Esophagus muscularis mucosa (tissue), 4 donors: ENCODE data around the gene TXNRD2. TPM values are rescaled to one million over a fixed set of nuclear protein-coding genes. Genes with fewer than 3 reads are reported as not detected.

Source experiments
- DNase-seq: peaks from one replicate; pipeline ENCODE4 v3.0.0-alpha.2; 2017; ENCODE audit errors: extremely low spot score
- H3K27ac ChIP-seq, 4 donors: fragments of 200-600 bp; sonication (generic); replicated peaks in 1 of 4; 1 replicate in 3 of 4; 2 replicates in 1 of 4; pipeline ENCODE4 v1.5.1; 2016 to 2019; ENCODE audit warnings: mild to moderate bottlenecking in 1 of 4
- H3K27me3 ChIP-seq, 4 donors: fragments of 200-600 bp; sonication (generic); one replicate each; pipeline versions ENCODE4 v1.5.1 to v1.6.0; 2016 to 2019
- H3K36me3 ChIP-seq, 4 donors: fragments of 200-600 bp; sonication (generic); one replicate each; pipeline ENCODE4 v1.5.1; 2016 to 2019
- H3K4me1 ChIP-seq, 4 donors: fragments of 200-600 bp; sonication (generic); one replicate each; pipeline ENCODE4 v1.5.1; 2016 to 2019
- H3K4me3 ChIP-seq, 4 donors: fragments of 200-600 bp; sonication (generic); 1 replicate in 2 of 4; 2 replicates in 2 of 4; pipeline ENCODE4 v1.5.1; 2016 to 2019; ENCODE audit warnings: mild to moderate bottlenecking in 4 of 4, moderate library complexity in 1 of 4
- H3K9me3 ChIP-seq, 4 donors: fragments of 200-600 bp; sonication (generic); 1 replicate in 3 of 4; 2 replicates in 1 of 4; pipeline ENCODE4 v1.5.1; 2016 to 2019
- CTCF ChIP-seq, 3 experiments: fragments of 200-600 bp in 2 of 3; fragments of 450-650 bp in 1 of 3; sonication (generic) in 2 of 3; IDR thresholded peaks; one replicate each; pipeline ENCODE4 v1.5.1; 2017 to 2019; ENCODE audit warnings: antibody characterized with exemption in 3 of 3, mild to moderate bottlenecking in 2 of 3, moderate library complexity in 1 of 3
- EP300 ChIP-seq: sonication (generic); formaldehyde crosslinking; IDR thresholded peaks from one replicate; pipeline ENCODE4 v1.6.1; 2017; ENCODE audit warnings: antibody characterized with exemption
- POLR2A ChIP-seq: fragments of 450-650 bp; IDR thresholded peaks from one replicate; pipeline ENCODE4 v1.6.1; 2017; ENCODE audit warnings: antibody characterized with exemption, moderate library complexity, mild to moderate bottlenecking, low read depth
- POLR2AphosphoS5 ChIP-seq, 2 donors: sonication (generic); formaldehyde crosslinking; IDR thresholded peaks; one replicate each; pipeline ENCODE4 v1.6.1; 2017; ENCODE audit warnings: antibody characterized with exemption in 2 of 2
- WGBS: methylation state at CpG from one replicate; pipeline ENCODE4 v1.1.5; 2018; 5-methylcytosine and 5-hydroxymethylcytosine counted together
- intact Hi-C: fragments of 100-400 bp; cut with DNase I; formaldehyde crosslinking; loops from one replicate; pipeline ENCODE4 v1.15.1; 2023
- total RNA-seq, 4 donors: library from RNA; depleted of rRNA; stranded (reverse); fragments of >200 nt; gene quantifications; one replicate each; pipeline versions ENCODE4 v1.1.0 to v1.2.1, GENCODE V29; 2016

Gene TXNRD2
- total RNA-seq, 4 donors from 2014 or later: 12.9 to 27.2 (median 23.9) TPM

GRCh38 chr22:19932367-19933206 lies 9.0 kb downstream of the TXNRD2 start:
- TF ChIP-seq CTCF (IDR thresholded peaks at IDR 0.05): no peak
- TF ChIP-seq POLR2A: no peak
- no peak for TF ChIP-seq EP300
- no peak for TF ChIP-seq POLR2AphosphoS5 (IDR thresholded peaks at IDR 0.05)
- H3K27ac ChIP-seq: no peak overlapping the region
- no peaks in the 10 kb centered on the region for H3K9me3 ChIP-seq
- WGBS: 70% methylated on average over 12 of the region's 12 CpGs
- H3K4me3 ChIP-seq: no peak overlapping the region
- H3K4me1 ChIP-seq: peaks cover 0 to 7% (median 0%) of the 10 kb centered on the region in 4 donors
- H3K27me3 ChIP-seq: no peaks in the 10 kb centered on the region
- no peak for DNase-seq
- intact Hi-C loops: no loop called here
- peaks cover 0 to 26% (median 16%) of the 10 kb centered on the region in 4 donors for H3K36me3 ChIP-seq

- TF ChIP-seq EP300 (no peak), CTCF (IDR thresholded peaks at IDR 0.05) (no peak), POLR2A (no peak), POLR2AphosphoS5 (IDR thresholded peaks at IDR 0.05) (no peak)
- intact Hi-C loops: no loop called here
- WGBS: 98% methylated on average over 6 of the region's 8 CpGs
- H3K27me3 ChIP-seq: no peaks in the 10 kb centered on the region
- no peaks in the 10 kb centered on the region for H3K9me3 ChIP-seq
- H3K27ac ChIP-seq: no peak overlapping the region
- no peak for DNase-seq
- peaks cover 0 to 21% (median 16%) of the 10 kb centered on the region in 4 donors for H3K36me3 ChIP-seq
- H3K4me1 ChIP-seq: peaks cover 0 to 7% (median 0%) of the 10 kb centered on the region in 4 donors
- no peak overlapping the region for H3K4me3 ChIP-seq
Observed at GRCh38 chr22:19931514-19931913, 10.1 kb downstream of the TXNRD2 start.

GRCh38 chr22:19930551-19931486 lies 10.8 kb downstream of the TXNRD2 start:
- Histone ChIP-seq H3K27ac (no peak overlapping the region), H3K36me3 (peaks cover 0 to 21% (median 16%) of the 10 kb centered on the region in 4 donors), H3K9me3 (no peaks in the 10 kb centered on the region), H3K4me1 (peaks cover 0 to 7% (median 0%) of the 10 kb centered on the region in 4 donors), H3K4me3 (no peak overlapping the region), H3K27me3 (no peaks in the 10 kb centered on the region)
- WGBS: 89% methylated on average over 20 of the region's 21 CpGs
- intact Hi-C loops: no loop called here
- no peak for DNase-seq
- TF ChIP-seq EP300: no peak
- no peak for TF ChIP-seq POLR2AphosphoS5 (IDR thresholded peaks at IDR 0.05)
- no peak for TF ChIP-seq POLR2A
- TF ChIP-seq CTCF (IDR thresholded peaks at IDR 0.05): no peak

- Histone ChIP-seq H3K27me3 (no peaks in the 10 kb centered on the region), H3K9me3 (no peaks in the 10 kb centered on the region), H3K27ac (no peak overlapping the region), H3K36me3 (peaks cover 0 to 18% (median 14%) of the 10 kb centered on the region in 4 donors), H3K4me1 (peaks cover 0 to 7% (median 0%) of the 10 kb centered on the region in 4 donors), H3K4me3 (no peak overlapping the region)
- whole genome bisulfite sequencing: 89% methylated on average over 10 of the region's 21 CpGs
- no peak for DNase-seq
- TF ChIP-seq EP300: no peak
- TF ChIP-seq POLR2AphosphoS5 (IDR thresholded peaks at IDR 0.05): no peak
- TF ChIP-seq CTCF (IDR thresholded peaks at IDR 0.05): no peak
- no peak for TF ChIP-seq POLR2A
- intact Hi-C loops: no loop called here
Observed at GRCh38 chr22:19929586-19930550, 11.8 kb downstream of the TXNRD2 start.
